ENCODE data around the gene GPR137B.

- TF ChIP-seq CTCF (IDR thresholded peaks at IDR 0.05 in 2 of 3, conservative IDR thresholded peaks at IDR 0.05 in 1 of 3; ENCODE audit: borderline replicate concordance in 1 of 3, insufficient read depth in 1 of 3, low read depth in 2 of 3, low read length in 2 of 3), result no peak
- no peak for TF ChIP-seq REST (IDR thresholded peaks at IDR 0.05; ENCODE audit: low read depth)
- no peak for TF ChIP-seq CEBPB (IDR thresholded peaks at IDR 0.05; ENCODE audit: low read depth)
- no peak for TF ChIP-seq POLR2A (IDR thresholded peaks at IDR 0.05; ENCODE audit: borderline replicate concordance, extremely low read depth, insufficient read depth, insufficient read length)
- no peak for TF ChIP-seq ATF3 (IDR thresholded peaks at IDR 0.05)
- TF ChIP-seq RAD21 (IDR thresholded peaks at IDR 0.05; ENCODE audit: low read depth), result no peak
- no peak for TF ChIP-seq SIN3A (IDR thresholded peaks at IDR 0.05; ENCODE audit: low read depth)
- no peak for TF ChIP-seq EZH2 (IDR thresholded peaks at IDR 0.05)
- no peak for TF ChIP-seq JUND (IDR thresholded peaks at IDR 0.05)
- TF ChIP-seq ZBTB33 (IDR thresholded peaks at IDR 0.05; ENCODE audit: extremely low read depth, insufficient replicate concordance, low read length), result no peak
- TF ChIP-seq POLR2AphosphoS5 (IDR thresholded peaks at IDR 0.05; ENCODE audit: low read depth, low read length), result no peak
- no peak for TF ChIP-seq MAX (IDR thresholded peaks at IDR 0.05)
- TF ChIP-seq CBX3 (IDR thresholded peaks at IDR 0.05; ENCODE audit: low read depth), result no peak
These were observed 30.1 kb upstream of the GPR137B start for GRCh38 chr1:236112332-236112627.

All from HCT116 (cell line).